Nephron (organoid): ENCODE data around the gene FCRL6.

Experiments
- H3K27ac Mint-ChIP-seq, 3 experiments: 2 replicates each; pipeline ENCODE4 v1.8.0; 2020; ENCODE audit warnings: mixed read lengths in 3 of 3, mild to moderate bottlenecking in 2 of 3, moderate library complexity in 1 of 3
- H3K27me3 Mint-ChIP-seq: 2 replicates; pipeline ENCODE4 v1.8.0; 2021; ENCODE audit warnings: low read depth, mild to moderate bottlenecking, moderate library complexity, mixed read lengths
- H3K36me3 Mint-ChIP-seq: 2 replicates; pipeline ENCODE4 v1.8.0; 2020; ENCODE audit warnings: low read depth, mixed read lengths
- H3K4me1 Mint-ChIP-seq: 2 replicates; pipeline ENCODE4 v1.8.0; 2020; ENCODE audit warnings: mixed read lengths
- H3K4me3 Mint-ChIP-seq, 3 experiments: 2 replicates each; pipeline ENCODE4 v1.8.0; 2020; ENCODE audit warnings: mild to moderate bottlenecking in 3 of 3, mixed read lengths in 3 of 3, moderate library complexity in 2 of 3
- H3K9me3 Mint-ChIP-seq: 2 replicates; pipeline ENCODE4 v1.8.0; 2020; ENCODE audit warnings: mixed read lengths
- TF ChIP-seq, protein P1 (sequence below), 3 experiments: fragments of 200-600 bp; sonication (generic); IDR thresholded peaks; one replicate each; pipeline ENCODE4 v1.5.0; 2021; ENCODE audit warnings: antibody characterized with exemption in 3 of 3; ENCODE audit not compliant: unreplicated experiment in 3 of 3

FCRL6 gene

DNA sequence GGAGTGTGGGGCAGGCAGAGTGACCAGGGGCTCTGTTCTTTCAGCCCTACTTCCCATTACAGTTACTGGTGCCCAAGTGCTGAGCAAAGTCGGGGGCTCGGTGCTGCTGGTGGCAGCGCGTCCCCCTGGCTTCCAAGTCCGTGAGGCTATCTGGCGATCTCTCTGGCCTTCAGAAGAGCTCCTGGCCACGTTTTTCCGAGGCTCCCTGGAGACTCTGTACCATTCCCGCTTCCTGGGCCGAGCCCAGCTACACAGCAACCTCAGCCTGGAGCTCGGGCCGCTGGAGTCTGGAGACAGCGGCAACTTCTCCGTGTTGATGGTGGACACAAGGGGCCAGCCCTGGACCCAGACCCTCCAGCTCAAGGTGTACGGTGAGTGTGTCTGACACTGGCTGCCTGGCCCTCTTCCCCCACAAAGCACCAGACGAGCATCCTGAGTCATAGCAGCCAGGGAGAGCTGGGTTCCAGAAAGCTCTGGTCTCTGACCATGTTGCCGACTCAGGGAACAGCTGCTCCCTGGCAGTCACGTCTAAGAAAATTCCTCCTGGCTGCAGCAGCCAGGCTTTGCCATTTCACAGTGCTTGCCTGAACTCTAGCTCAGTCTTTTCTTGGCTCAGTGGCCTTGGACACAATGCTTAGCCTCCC is 27.8 kb downstream of the FCRL6 start:
- TF ChIP-seq, protein P1, sequence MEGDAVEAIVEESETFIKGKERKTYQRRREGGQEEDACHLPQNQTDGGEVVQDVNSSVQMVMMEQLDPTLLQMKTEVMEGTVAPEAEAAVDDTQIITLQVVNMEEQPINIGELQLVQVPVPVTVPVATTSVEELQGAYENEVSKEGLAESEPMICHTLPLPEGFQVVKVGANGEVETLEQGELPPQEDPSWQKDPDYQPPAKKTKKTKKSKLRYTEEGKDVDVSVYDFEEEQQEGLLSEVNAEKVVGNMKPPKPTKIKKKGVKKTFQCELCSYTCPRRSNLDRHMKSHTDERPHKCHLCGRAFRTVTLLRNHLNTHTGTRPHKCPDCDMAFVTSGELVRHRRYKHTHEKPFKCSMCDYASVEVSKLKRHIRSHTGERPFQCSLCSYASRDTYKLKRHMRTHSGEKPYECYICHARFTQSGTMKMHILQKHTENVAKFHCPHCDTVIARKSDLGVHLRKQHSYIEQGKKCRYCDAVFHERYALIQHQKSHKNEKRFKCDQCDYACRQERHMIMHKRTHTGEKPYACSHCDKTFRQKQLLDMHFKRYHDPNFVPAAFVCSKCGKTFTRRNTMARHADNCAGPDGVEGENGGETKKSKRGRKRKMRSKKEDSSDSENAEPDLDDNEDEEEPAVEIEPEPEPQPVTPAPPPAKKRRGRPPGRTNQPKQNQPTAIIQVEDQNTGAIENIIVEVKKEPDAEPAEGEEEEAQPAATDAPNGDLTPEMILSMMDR (IDR thresholded peaks at IDR 0.05; ENCODE audit: unreplicated experiment in 3 of 3) = no peak
- peaks cover 11% of the 10 kb centered on the region for H3K4me1 Mint-ChIP-seq
- no peaks in the 10 kb centered on the region for H3K36me3 Mint-ChIP-seq
- no peaks in the 10 kb centered on the region for H3K9me3 Mint-ChIP-seq
- H3K27ac Mint-ChIP-seq = peak overlapping the region; percentile 66 to 95 (median 89)
- no peak overlapping the region for H3K4me3 Mint-ChIP-seq
- peaks cover 23% of the 10 kb centered on the region for H3K27me3 Mint-ChIP-seq

DNA sequence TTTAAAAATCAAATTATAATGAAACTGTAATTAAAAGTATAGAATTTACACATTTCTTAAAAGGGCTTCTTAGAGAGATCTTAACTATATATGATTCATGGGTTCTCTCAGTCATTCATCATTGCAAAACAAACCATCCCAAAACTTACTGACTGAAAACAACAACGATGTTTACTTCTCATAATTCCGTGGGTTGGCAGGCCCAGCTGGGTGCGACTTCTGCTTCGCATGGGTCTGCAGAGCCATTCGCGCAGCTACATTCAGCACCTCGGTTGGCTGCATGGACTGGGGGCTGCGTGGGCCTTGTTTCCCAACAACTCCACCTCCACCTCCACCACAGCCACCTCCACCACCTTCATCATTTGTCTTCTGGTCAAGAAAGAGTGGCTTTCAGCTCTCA is 28.6 kb downstream of the FCRL6 start:
- Mint-ChIP-seq H3K4me3 (no peak overlapping the region), H3K36me3 (no peaks in the 10 kb centered on the region), H3K27ac (no peak overlapping the region), H3K4me1 (peaks cover 11% of the 10 kb centered on the region), H3K27me3 (peaks cover 18% of the 10 kb centered on the region), H3K9me3 (no peaks in the 10 kb centered on the region)
- TF ChIP-seq, protein P1 (IDR thresholded peaks at IDR 0.05; ENCODE audit: unreplicated experiment in 3 of 3) = no peak

DNA sequence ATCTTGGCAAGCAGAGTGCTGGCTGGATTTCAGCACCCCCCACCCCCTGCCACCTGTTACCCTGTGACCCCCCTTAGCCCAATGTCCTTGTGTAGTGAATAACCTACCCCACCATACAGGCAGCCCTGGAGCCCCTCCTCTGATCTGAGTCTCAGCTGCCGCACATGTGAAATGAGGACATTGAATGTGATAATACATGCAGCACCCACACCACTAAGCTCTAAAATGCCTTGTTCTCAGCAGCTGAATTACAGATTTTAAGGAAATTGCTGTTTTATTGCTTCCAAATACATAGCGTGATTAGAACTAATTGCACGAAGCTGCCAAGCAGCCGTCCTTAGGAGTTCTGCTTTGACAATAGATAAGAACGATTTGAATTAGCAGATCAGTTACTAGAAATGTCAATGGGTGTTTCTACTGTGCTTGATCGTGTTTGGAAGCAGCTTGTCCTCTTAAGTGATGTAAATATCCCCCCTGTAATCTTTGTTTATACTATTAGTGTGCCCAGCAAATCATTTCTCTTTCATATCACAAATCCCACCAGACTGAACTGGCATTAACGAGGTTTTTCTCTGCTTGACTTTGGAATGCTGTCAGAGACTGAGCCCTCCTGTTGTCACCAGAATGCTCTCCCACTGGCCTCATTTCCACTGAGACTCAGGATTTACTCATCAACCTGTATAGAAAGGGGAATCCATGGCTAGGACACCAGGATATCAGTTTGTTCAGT is 29.4 kb downstream of the FCRL6 start:
- no peaks in the 10 kb centered on the region for H3K36me3 Mint-ChIP-seq
- H3K27me3 Mint-ChIP-seq = peaks cover 18% of the 10 kb centered on the region
- no peak overlapping the region for H3K4me3 Mint-ChIP-seq
- H3K27ac Mint-ChIP-seq = peak overlapping the region in 2 of 3 experiments; percentile 53 to 79
- peaks cover 11% of the 10 kb centered on the region for H3K4me1 Mint-ChIP-seq
- H3K9me3 Mint-ChIP-seq = no peaks in the 10 kb centered on the region
- TF ChIP-seq, protein P1 (IDR thresholded peaks at IDR 0.05; ENCODE audit: unreplicated experiment in 3 of 3) = no peak

GRCh38 chr1:159832309-159832708 is 30.1 kb downstream of the FCRL6 start:
- H3K36me3 Mint-ChIP-seq = no peaks in the 10 kb centered on the region
- H3K9me3 Mint-ChIP-seq = no peaks in the 10 kb centered on the region
- peak overlapping the region in 1 of 3 experiments; percentile 48 for H3K27ac Mint-ChIP-seq
- TF ChIP-seq, protein P1 (IDR thresholded peaks at IDR 0.05; ENCODE audit: unreplicated experiment in 3 of 3) = no peak
- H3K4me1 Mint-ChIP-seq = peaks cover 11% of the 10 kb centered on the region
- H3K4me3 Mint-ChIP-seq = no peak overlapping the region
- peaks cover 18% of the 10 kb centered on the region for H3K27me3 Mint-ChIP-seq

DNA sequence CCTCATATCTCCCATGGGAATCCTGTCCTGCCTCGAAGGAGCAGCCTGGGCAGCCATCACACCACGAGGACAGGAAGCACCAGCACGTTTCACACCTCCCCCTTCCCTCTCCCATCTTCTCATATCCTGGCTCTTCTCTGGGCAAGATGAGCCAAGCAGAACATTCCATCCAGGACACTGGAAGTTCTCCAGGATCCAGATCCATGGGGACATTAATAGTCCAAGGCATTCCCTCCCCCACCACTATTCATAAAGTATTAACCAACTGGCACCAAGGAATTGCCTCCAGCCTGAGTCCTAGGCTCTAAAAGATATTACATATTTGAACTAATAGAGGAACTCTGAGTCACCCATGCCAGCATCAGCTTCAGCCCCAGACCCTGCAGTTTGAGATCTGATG is 33.2 kb downstream of the FCRL6 start:
- no peaks in the 10 kb centered on the region for H3K36me3 Mint-ChIP-seq
- H3K4me3 Mint-ChIP-seq = no peak overlapping the region
- H3K9me3 Mint-ChIP-seq = no peaks in the 10 kb centered on the region
- no peaks in the 10 kb centered on the region for H3K27me3 Mint-ChIP-seq
- H3K27ac Mint-ChIP-seq = no peak overlapping the region
- peaks cover 6% of the 10 kb centered on the region for H3K4me1 Mint-ChIP-seq
- TF ChIP-seq, protein P1 (IDR thresholded peaks at IDR 0.05; ENCODE audit: unreplicated experiment in 3 of 3) = no peak
